ENCODE results near the gene TBCD.

TBCD gene

DNA sequence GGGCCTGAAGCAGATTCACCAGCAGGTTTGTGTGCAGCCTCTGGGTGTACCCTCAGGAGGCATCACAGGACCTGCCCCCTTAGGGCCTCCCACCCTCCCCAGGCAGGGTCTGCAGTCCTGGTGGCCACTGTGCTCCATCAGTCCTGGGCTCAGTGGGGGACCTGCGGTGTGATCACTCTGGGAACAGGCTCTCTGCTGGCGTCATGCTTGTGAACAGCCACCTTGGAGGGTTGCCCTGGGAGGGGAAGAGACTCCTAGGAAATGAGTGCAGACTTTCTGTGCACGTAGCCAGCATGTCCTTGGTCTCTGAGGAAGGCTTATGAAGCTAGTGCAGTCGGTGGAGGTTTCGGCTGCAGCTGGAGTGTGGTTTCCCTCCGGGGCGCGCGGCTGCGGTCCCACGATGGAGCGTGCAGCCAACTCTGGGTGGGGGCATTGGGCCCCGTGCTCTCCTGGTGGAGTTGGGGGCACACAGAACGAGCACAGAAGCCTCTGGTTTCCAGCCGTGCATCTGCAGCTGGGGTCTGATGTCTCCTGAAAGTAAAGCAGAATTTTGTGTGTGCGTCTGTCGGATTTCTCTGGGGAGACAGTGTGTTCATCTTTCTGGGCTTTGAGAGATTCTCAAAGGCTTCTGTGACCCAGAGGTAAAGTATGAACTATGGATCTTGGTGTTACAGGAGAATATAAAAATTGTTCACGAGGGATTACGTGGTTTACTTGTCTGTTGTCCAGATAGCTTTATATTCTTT, 156.1 kb downstream of the TBCD start:
- no peak for DNase-seq (ENCODE audit: low spot score)

DNA sequence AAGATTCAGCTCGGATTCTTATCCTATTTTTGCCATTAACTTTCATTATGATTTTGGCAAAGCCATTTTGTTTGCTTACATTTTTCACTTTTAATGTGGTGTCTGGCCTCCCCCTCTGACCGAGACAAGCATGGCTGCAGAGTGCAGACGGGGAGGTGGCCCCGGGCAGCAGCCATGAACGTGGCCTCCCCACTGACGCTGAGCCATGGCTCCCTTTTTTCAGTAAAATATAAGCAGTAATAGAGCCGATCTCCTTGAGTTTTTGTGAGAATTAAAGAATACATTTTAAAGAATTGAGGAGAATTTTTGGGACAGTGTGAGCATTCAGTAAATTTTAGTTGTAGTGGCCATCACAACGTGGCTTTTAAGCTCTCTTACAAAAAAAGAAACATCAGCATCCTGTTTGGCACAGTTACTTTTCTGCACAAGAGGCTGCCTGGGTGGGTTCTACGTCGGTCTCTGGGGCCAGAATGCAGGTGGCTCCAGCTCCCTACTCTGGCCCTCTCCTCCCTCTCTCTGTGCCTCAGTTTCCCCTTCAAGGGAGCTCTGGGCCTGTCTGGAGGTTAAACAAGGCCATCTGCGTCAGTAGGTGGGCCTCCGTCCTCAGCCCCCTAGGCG, 156.8 kb downstream of the TBCD start:
- DNase-seq (ENCODE audit: low spot score), result no peak

DNA sequence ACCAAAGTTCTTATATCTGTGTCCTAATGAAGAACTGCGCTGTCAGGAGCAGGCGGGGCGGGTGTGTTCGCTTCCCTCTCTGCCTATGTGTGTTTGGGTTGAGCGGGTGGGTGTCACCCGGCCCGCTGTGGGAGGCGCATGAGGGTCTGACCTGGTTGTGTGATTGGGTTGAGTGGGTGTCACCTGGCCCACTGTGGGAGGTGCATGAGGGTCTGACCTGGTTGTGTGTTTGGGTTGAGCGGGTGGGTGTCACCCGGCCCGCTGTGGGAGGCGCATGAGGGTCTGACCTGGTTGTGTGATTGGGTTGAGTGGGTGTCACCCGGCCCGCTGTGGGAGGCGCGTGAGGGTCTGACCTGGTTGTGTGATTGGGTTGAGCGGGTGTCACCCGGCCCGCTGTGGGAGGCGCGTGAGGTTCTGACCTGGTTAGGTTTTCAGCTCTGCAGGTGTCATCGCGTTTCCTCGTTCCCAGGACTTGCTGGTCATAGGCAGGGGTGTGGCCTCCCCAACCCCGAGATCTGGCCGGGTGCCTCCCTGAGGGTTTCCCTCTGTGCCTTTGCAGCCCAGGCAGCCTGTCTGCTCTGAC, 157.5 kb downstream of the TBCD start:
- no peak for DNase-seq (ENCODE audit: low spot score)

DNA sequence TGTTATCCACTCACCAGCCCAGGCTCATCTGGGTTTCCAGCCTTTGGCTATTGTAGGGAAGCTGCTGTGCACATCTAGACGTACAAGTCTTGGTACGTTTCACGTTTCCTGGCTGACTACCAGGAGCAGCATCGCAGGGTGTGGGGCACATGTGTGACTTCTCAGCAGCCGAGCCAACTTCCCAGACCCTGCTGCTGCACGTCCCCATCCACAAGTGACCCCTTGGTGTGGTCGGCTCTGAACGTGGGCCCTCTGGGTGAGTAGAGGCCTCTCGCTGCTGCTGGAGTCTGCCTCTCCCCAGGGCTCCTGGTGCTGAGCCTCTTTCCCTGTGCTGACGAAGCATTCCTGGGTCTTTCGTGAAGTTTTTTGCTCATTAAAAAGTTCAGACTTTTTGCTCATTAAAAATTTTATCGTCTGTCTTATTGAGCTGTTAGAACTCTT, 158.2 kb downstream of the TBCD start:
- DNase-seq (ENCODE audit: low spot score), result no peak

DNA sequence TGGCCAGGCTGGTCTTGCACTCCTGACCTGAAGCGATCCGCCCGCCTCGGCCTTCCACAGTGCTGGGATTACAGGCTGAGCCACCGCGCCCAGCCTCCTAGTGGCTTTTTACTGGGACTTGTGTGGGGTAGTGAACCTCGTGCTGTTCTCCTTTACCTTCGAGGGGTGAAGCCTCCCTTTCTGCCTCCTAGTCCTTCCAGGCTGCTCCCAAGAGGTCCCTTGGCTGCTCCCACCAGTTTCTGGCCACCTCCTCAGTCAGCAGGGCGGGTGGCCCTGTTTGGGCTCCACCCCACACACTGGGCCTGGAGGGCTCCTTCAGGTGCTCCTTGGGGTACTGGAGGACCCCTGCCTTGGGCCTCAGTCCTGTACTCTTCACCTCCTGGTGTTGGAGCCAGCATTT, 158.9 kb downstream of the TBCD start:
- DNase-seq (ENCODE audit: low spot score), result no peak

DNA sequence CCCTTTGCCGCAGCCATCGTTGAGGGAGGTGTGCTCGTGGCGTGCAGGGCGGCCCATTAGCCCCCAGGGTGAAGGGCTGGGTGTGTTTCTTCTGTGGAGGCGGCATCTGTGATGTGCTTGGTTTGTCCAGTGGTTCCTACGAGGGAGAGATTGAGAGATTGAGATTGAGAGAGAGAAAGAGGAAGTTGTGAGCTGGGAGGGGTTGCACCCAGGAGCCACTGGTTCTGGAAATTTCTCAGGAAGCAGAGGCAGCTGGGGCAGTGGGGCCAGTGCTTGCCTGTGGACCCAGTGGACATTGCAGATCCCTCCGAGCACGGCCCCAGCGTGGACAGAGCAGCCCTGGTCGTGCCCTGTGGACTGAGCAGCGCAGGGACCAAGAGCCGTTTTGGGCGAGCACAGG, 160.0 kb downstream of the TBCD start:
- DNase-seq (ENCODE audit: low spot score), result no peak

DNA sequence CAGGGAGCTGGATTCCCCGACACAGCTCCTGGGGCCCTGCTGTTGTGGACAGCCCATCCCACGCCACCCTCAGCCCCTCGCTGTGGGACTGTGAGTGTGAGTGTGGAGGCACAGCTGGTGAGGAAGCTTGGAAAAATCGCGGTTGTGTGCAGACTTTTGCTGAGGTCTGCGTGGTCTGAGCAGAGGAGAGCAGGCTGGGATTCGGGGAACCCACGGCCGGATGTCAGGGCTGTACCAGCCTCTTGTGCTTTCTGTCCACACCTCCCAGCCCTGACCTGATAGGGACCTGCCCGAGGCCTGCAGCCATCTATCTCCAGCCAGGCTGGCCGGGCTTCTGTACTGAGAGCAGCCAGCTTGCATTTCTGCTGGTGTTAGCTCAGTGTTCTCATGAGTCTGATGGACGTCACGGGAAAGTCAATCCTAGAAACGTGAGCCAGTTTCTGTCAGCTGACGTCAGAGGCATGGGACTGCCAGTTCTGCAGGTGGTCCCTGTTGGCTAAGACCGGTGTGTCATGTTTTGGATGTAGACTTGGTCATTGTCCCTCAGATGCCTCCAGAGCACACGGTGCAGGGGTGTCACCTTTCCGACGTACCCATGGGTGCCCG, 160.7 kb downstream of the TBCD start:
- DNase-seq (ENCODE audit: low spot score), result no peak

DNA sequence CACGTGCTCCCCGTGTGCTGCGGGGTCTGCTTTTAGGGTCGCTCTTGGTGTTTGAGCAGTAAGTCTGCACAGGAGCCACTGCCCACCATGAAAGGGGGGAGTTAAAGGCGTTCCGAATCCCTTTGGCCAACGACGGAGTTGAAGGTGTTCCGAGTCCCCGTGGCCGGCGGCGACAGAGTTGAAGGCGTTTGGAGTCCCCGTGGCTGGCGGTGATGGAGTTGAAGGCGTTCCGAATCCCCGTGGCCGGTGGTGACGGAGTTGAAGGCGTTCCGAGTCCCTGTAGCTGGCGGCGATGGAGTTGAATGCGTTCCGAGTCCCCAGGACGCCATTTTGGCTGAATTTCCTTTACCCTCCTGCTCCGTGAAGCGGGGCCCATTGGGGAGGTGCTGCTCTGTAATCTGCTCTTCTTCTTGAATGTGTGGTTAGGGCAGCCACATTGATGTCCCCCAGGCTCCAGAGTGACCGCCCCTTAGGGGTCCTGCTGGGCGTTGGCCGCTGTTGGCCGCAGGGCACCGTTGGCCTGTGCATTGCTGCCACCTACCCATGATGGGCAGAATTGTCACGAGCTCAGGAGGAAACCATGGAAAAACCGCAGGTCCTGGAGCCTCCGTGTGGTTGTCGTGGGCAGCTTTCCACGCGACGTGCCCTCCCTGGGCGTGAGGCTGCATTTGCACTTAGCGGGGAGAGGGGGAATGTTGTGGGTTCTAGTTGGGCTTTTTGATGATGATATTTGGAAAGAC, 161.6 kb downstream of the TBCD start:
- no peak for DNase-seq (ENCODE audit: low spot score)

DNA sequence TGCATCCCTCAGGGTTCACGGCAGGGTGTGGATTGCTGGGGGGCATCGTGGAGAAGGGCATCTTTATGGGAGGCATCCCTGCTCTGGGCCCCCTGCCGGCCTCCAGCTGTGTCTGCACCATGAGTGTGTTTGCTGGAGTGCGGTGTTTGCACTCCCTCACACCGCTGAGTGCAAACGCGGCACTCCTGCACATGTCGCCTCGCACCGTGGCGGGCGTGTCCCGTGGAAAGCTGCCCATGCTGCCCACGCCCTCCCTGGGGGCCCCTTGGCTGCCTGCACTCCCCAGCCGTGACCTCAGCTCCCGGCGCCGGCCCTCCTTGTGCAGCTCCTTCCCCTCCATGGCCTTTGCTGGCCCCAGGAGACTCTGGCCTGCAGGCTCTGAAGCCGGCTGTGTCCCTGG, 162.5 kb downstream of the TBCD start:
- no peak for DNase-seq (ENCODE audit: low spot score)

DNA sequence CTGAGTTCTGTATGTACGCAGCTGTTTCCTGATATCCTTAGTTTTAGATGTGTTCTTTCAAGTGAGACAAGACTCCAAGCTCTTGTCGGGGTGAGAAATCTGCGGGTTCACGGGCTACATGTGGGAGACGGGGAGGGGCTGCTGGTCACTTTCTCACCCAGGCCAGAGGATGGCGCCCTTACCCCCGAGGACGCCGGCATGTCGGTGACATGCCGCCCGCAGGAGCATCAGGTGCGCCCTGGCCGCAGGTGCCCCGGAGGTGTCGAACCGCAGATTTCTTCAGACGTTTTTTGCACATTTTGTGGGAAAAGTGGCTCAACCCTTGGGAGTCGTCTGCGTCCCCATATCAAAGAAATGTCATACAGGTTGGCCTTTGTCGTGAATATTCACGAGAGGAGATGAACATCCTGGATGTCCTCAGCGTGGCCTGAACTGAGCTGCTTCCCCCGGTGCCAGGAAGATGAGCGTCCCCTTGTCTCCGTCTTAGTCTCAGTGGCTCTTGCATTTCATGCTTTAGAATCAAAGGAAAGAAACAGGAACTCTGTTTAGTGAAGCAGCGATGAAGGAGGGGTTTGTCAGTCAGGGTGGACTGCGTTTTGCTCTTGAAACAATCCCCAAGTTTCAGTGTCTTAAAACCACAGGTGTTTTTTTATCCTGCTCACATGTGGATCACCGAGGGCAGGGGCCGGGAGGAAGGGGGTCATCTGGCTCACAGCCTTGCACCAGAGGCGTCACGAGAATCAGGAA, 163.3 kb downstream of the TBCD start:
- no peak for DNase-seq (ENCODE audit: low spot score)

DNA sequence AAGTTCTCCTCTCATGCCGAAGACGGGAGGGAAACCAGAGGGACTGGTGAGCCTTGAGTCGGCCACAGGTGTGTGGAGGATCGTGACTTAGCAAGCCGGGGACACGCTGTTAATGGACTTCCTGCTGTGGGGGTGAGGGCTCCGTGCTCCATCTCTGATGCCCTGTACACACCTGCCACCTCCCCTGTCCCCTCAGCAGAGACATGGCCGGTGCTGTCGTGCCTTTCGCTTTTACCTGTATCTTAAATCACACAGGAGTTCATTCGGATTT, 163.8 kb downstream of the TBCD start:
- no peak for DNase-seq (ENCODE audit: low spot score)

DNA sequence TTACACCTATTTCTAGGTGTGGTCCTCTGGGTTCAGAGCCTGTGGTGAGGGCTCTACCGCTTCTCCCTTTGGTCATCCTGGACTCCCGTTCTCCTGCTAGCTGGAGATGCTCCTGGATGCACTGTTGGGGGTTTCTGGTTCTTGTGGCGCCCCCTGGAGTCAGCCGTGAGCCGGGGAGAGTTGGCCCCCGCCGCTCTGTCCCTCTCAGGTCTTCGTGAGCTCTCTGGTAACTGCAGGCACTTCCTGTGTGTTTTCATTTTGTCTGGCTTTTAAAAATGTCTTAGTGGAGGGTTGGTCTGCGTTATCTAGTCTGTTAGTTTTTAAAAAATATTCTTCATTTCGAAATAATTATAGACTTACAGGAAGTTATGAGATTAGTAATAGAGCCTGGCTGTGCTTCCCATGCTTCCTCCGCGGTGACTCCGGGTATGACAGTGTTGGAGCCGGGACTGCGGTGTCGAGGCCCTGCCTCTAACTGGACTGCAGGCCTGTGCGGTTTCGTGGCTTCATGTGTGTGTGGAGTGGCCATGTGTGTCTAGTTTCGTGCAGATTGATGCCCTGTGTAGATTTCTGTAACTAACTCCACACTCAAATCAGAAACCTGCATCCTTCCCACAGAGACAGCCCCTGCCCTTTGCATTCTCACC, 166.0 kb downstream of the TBCD start:
- DNase-seq (ENCODE audit: low spot score), result peak; percentile 5

DNA sequence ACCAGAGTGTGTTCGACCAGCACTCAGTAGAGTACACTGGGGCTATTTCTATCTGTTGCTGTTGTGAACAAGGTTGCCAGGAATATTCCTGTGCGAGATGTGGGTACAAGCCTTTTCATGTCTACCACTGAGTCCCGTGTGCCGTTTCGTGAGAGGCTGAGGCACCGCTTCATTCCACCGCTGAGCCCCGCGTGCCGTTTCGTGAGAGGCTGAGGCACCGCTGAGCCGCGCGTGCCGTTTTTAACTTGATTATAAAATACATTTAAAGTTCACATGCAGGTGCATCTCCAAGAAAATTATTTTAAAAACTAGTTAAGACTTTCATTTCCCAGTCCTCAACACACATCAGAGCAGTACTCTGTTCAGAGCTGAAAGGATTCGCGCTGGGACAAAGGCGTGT, 166.6 kb downstream of the TBCD start:
- no peak for DNase-seq (ENCODE audit: low spot score)

DNA sequence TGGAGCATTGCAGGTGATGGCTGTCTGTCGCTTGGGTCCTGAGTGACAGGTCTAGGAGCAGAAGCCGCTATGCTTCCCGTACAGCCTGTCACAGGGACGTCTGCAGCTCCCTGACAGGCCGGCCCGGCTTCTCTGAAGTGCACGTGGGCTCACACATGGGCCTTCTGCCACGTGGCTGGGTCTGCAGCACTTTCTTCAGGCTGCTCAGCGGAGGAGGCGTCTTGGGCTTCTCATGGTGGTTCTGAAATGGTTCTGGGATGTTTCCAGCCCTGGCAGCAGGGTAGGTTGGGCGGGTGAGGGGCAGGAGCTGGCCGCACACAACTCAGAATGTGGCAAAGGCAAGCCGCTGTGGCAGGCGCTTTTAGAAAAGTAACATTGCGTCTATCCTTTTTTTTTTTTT, 168.3 kb downstream of the TBCD start:
- DNase-seq (ENCODE audit: low spot score), result no peak

DNA sequence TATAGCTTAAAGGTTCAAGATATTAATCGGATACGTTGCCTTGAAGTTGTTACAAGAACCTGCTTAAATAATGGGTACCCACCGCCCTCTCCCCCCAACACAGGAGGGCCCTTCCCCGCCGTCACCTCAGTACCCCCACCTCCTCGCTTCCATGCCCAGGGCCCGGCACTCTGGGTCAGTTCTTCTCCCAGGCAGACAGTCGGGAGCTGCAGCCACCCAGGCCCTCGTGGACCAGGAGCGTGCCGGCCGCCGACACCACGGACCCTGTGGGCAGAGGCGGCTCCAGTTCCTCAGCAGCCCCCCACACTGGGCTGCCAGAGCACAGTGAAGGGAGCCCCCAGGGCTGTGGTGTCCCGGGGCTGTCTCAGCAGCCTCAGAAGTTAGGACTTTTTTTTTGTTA, 168.8 kb downstream of the TBCD start:
- DNase-seq (ENCODE audit: low spot score), result no peak

DNA sequence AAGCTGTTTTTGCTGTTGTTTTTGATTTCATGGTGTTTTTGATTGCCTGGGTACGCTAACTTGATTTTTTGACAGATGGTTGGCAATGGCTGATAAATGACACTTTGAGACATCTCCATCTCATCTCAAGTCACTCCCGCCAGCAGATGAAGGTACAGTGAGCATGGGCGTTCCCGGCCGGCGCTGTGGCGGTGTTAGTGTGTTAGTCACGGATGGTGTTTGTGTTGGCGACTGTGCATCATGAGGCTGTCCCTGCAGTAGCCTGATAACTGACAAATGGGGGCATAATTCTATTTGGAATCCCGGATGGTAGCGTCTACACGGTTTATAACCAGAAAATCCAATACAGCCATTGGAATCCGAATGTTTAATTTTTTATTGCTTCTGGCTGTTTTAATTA, 169.6 kb downstream of the TBCD start:
- DNase-seq (ENCODE audit: low spot score), result no peak

DNA sequence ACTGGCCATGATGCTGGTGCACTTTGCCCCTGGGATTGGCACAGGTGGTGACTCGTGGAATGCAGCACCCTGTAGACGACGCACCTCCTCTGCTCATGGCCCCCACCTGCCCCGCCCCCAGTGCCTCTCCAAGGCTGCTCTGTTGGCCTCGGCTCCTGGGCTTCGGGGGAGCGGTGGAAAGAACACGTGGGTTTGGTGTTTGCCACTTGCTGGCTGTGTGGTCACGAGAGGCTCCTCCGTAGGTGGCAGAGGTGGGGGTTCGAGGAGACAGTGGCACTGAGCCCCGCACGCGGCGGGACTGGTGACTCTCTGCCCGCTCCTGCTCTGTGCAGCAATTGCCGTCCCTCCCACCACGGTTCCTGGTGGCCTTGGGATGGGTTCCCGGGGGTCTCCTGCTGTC, 170.8 kb downstream of the TBCD start:
- DNase-seq (ENCODE audit: low spot score), result no peak

DNA sequence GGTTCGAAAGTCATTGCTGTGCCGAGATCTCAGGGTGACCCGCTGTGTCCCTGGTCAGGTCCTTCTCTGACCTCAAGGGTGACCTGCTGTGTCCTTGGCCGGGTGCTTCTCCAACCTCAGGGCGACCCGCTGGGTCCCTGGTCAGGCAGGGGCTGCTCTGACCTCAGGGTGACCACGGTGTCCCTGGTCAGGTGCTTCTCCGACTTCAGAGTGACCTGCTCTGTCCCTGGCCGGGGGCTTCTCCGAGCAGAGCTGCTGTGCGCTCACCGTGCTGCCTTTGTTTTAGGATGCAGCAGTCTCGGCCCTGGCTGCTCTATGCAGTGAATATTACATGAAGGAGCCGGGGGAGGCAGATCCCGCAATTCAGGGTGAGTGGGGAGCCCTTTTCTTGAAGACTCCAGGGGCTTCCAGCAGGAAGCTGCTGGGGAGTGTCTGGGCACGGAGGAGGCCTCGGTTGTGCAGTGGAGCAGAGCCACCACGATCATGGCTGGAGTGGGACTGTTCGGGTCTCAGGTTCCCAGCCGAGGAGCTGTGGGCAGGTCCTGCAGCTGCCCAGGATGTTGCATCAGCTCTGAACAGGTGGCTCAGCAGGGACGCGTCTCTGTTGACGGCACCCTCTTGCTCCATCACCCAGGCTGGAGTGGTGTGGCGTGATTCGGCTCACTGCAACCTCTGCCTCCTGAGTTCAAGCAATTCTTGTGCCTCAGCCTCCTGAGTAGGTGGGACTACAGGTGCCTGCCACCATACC, 171.7 kb downstream of the TBCD start:
- DNase-seq (ENCODE audit: low spot score), result no peak

DNA sequence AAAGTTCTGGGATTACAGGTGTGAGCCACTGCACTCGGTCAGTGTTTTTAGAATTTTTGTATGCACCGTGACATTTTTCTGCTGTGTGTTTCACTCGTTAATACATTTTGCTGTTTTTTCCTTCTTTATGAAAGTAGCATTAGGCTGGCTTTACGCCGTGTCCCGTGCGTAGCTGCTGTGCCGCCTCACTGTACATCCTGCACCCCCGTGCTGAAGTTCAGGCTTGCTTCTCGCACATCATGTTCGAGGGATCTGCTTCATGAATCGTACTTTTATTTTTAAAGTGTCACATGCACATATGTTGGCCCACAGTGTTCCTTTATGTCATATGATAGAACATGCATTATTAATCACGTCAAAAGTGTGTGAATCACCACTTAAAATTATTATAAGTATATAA, 172.3 kb downstream of the TBCD start:
- no peak for DNase-seq (ENCODE audit: low spot score)

DNA sequence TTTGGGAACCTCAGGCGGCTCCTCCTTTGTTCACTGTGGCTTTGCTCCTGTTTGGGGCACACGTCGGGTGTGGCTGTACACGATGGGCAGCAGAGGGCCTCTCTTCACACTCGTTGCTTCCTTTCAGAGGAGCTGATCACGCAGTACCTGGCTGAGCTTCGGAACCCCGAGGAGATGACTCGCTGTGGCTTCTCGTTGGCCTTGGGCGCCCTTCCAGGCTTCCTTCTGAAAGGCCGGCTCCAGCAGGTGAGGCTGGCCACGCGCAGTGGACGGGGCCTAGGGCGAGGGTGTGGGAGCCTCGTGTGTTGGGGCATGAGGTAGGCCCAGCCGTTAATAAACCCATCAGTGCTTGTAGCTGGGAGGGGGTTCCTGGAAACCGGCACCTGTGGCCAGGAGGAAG, 172.9 kb downstream of the TBCD start:
- DNase-seq (ENCODE audit: low spot score), result no peak

DNA sequence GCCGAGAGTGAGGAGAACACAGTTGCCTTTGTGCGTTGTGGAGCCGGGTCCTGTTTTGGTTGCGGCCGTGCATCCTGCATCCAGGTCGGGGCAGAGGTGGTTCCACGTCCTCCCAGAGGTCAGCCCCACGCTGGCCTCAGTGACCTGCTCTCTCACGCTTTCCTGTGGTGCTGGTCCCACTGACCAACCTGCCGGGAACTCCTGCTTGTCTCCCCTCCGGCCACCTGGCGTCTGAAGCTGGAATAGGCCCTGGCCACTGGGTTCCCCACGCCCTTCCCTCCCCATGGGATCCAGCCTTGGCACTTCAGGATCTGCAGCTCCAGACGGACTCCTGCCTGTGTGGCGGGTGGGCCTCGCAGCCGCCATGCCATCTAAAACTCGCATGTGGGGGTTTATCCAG, 173.5 kb downstream of the TBCD start:
- DNase-seq (ENCODE audit: low spot score), result no peak

Measured in hematopoietic multipotent progenitor cell treated with erythropoietin and hydrocortisone succinate and interleukin-3 and kit ligand, for 17 days (in vitro differentiated cells).